OCI-LY7 (cell line): Measurements from ENCODE around the gene HOXC11. TPM values are rescaled to one million over a fixed set of nuclear protein-coding genes. Genes with fewer than 3 reads are reported as not detected.

ENCODE experiments used
- BruUV-seq: library from RNA; stranded (reverse); fragments of 400-500 nt; replicated peaks from 2 replicates; lab custom pipeline; 2021; lab: Mats Ljungman, UMichigan
- CTCF ChIA-PET: fragments of 300-600 bp; sonication (Branson Sonifier 250); formaldehyde crosslinking; loops from one replicate; lab custom pipeline; 2022; ENCODE audit warnings: antibody characterized with exemption; ENCODE audit not compliant: unreplicated experiment; lab: Charles Lee
- POLR2A ChIA-PET: fragments of 300-600 bp; sonication (Branson Sonifier 250); formaldehyde crosslinking; loops from one replicate; lab custom pipeline; 2022; ENCODE audit warnings: antibody characterized with exemption; lab: Charles Lee
- DNase-seq: peaks from one replicate; pipeline ENCODE4 v3.0.0-alpha.2; 2015; ENCODE audit warnings: low spot score
- H2AFZ ChIP-seq: fragments of 200-600 bp; sonication (generic), shearing (Covaris generic); 2 replicates; pipeline ENCODE4 v1.6.1; 2014; ENCODE audit warnings: mild to moderate bottlenecking, antibody characterized with exemption, low read length, moderate library complexity
- H3K27ac ChIP-seq: fragments of 200-600 bp; sonication (generic); 2 replicates; pipeline ENCODE4 v1.5.1; 2014; ENCODE audit warnings: mixed run types, low read depth, mild to moderate bottlenecking, moderate library complexity, low read length, inconsistent platforms; ENCODE audit not compliant: poor library complexity, severe bottlenecking
- H3K36me3 ChIP-seq: fragments of 200-600 bp; sonication (generic); 2 replicates; pipeline ENCODE4 v1.6.1; 2014; ENCODE audit warnings: mild to moderate bottlenecking, antibody characterized with exemption, low read length, moderate library complexity, mixed read lengths; ENCODE audit not compliant: insufficient read depth
- H3K4me1 ChIP-seq: fragments of 200-600 bp; sonication (generic); 2 replicates; pipeline ENCODE4 v1.5.1; 2014; ENCODE audit warnings: mild to moderate bottlenecking, low read length; ENCODE audit not compliant: insufficient read depth, poor library complexity, severe bottlenecking
- H3K4me2 ChIP-seq: fragments of 200-600 bp; sonication (generic); 2 replicates; pipeline ENCODE4 v1.6.1; 2014; ENCODE audit warnings: mild to moderate bottlenecking, low read length
- H3K4me3 ChIP-seq: fragments of 200-600 bp; sonication (generic); 2 replicates; pipeline ENCODE4 v1.5.1; 2014; ENCODE audit warnings: mild to moderate bottlenecking, low read depth, low read length; ENCODE audit not compliant: poor library complexity, severe bottlenecking
- H3K79me2 ChIP-seq: fragments of 200-600 bp; sonication (generic); 2 replicates; pipeline ENCODE4 v1.6.1; 2016; ENCODE audit warnings: low read depth, mild to moderate bottlenecking, low read length, moderate library complexity, mixed read lengths; ENCODE audit not compliant: insufficient read depth
- H3K9me2 ChIP-seq: fragments of 200-600 bp; sonication (generic); 2 replicates; pipeline ENCODE4 v1.6.1; 2016; ENCODE audit warnings: mild to moderate bottlenecking, low read length, mixed read lengths; ENCODE audit not compliant: insufficient read depth
- H3K9me3 ChIP-seq: fragments of 200-600 bp; sonication (generic); 2 replicates; pipeline ENCODE4 v1.6.1; 2014; ENCODE audit warnings: mild to moderate bottlenecking, mixed run types, low read length, mixed read lengths
- H4K20me1 ChIP-seq: fragments of 200-600 bp; sonication (generic); 2 replicates; pipeline ENCODE4 v1.6.1; 2014; ENCODE audit warnings: mild to moderate bottlenecking, antibody characterized with exemption, low read length, moderate library complexity, mixed read lengths; ENCODE audit not compliant: insufficient read depth
- EZH2phosphoT487 ChIP-seq: fragments of 200-600 bp; sonication (generic); IDR thresholded peaks from 2 replicates; pipeline ENCODE4 v1.6.1; 2018; ENCODE audit warnings: low read depth, borderline replicate concordance, mild to moderate bottlenecking, mixed run types, antibody characterized with exemption, low read length, moderate library complexity, mixed read lengths
- intact Hi-C: fragments of 100-400 bp; cut with micrococcal nuclease; formaldehyde crosslinking; loops from one replicate; pipeline ENCODE4 v1.10.0; 2022; ENCODE audit not compliant: unreplicated experiment
- total RNA-seq, 2 experiments: library from RNA; depleted of rRNA in 1 of 2; stranded (reverse); fragments of >200 nt in 1 of 2; shearing (Covaris generic) in 1 of 2; gene quantifications; 2 replicates each; pipeline ENCODE4 v1.2.3, GENCODE V29; 2014 to 2022
- TF ChIP-seq, protein P1 (sequence below): fragments of 200-600 bp; sonication (generic); conservative IDR thresholded peaks from 2 replicates; pipeline ENCODE4 v1.5.1; 2014; ENCODE audit warnings: mild to moderate bottlenecking, antibody characterized with exemption, low read length, moderate library complexity, mixed read lengths

The HOXC11 gene
- total RNA-seq, 2 experiments from 2014 or later: 1.4 to 2.7 TPM

DNA sequence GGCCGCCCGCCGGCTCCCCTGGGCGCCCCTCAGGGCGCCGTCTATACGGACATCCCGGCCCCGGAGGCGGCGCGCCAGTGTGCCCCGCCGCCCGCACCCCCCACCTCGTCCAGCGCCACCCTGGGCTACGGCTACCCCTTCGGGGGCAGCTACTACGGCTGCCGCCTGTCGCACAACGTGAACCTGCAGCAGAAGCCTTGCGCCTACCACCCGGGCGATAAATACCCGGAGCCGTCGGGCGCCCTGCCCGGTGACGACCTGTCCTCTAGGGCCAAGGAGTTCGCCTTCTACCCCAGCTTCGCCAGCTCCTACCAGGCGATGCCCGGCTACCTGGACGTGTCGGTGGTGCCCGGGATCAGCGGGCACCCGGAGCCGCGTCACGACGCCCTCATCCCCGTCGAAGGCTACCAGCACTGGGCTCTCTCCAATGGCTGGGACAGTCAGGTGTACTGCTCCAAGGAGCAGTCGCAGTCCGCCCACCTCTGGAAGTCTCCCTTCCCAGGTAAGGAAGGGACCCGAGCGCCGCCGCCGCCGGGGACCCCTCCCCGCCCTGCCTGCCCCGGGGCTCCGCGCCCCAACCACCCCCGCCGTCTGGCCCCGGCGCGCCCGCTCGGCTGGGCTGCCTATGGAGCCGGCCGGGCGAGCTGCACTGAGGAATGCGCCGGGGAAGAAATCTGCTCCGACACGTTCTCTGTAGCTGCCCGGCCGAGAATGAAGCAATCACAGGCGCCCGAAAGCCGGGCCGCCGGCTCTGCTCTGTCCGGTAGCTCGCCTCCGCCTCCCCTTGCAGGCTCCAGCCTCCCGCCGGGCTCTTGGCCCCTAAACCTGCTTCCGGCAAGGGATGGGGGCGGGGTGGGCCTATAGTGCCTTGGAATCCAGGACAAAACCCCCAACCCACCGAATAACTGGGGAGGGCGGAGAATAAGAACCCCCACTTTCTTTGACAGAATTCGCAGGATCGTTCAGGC lies 33.5 kb upstream of the HOXC11 start:
- ChIA-PET CTCF (no interaction called here), POLR2A (no interaction called here)
- Histone ChIP-seq H3K4me3 (no peak overlapping the region), H3K4me1 (no peaks in the 10 kb centered on the region), H4K20me1 (no peaks in the 10 kb centered on the region), H3K4me2 (no peak overlapping the region), H3K36me3 (no peaks in the 10 kb centered on the region), H3K9me3 (no peaks in the 10 kb centered on the region), H3K9me2 (no peaks in the 10 kb centered on the region), H3K27ac (no peak overlapping the region), H2AFZ (no peak overlapping the region), H3K79me2 (no peaks in the 10 kb centered on the region)
- BruUV-seq: no TSS peak
- TF ChIP-seq EZH2phosphoT487: no peak
- TF ChIP-seq, protein P1, sequence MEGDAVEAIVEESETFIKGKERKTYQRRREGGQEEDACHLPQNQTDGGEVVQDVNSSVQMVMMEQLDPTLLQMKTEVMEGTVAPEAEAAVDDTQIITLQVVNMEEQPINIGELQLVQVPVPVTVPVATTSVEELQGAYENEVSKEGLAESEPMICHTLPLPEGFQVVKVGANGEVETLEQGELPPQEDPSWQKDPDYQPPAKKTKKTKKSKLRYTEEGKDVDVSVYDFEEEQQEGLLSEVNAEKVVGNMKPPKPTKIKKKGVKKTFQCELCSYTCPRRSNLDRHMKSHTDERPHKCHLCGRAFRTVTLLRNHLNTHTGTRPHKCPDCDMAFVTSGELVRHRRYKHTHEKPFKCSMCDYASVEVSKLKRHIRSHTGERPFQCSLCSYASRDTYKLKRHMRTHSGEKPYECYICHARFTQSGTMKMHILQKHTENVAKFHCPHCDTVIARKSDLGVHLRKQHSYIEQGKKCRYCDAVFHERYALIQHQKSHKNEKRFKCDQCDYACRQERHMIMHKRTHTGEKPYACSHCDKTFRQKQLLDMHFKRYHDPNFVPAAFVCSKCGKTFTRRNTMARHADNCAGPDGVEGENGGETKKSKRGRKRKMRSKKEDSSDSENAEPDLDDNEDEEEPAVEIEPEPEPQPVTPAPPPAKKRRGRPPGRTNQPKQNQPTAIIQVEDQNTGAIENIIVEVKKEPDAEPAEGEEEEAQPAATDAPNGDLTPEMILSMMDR: no peak
- no peak for DNase-seq
- intact Hi-C loops: no loop called here

DNA sequence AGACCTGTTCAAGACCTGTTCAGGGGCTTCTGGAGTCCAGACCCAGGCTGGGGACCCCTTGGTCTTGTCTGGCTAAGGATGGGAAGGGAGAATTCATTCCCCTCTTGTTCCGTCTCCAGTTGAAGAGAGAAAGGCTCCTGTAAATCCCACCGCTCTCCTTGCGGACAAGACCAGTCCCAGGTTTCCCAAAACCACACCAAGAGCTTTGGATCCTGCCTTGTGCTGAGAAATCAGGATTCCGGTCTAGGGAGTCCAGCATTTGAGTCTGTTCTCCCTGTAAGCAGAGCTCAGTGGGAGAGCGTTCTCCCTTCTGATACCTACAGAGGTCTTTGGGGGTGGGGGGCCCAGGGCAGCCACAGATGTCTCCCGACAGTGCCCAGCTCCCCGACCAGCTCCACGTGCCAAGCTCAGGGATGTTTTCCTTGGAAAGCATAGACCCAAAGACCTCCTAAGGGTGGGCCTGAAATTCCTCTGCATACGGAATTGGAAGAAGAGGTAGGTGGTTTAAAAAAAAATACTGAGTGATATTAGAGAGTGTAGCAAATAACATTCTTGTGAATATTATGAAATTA lies 32.4 kb upstream of the HOXC11 start:
- intact Hi-C loops: no loop called here
- Histone ChIP-seq H2AFZ (no peak overlapping the region), H3K27ac (no peak overlapping the region), H3K36me3 (no peaks in the 10 kb centered on the region), H3K4me2 (no peak overlapping the region), H3K4me1 (no peaks in the 10 kb centered on the region), H3K9me2 (no peaks in the 10 kb centered on the region), H4K20me1 (no peaks in the 10 kb centered on the region), H3K9me3 (no peaks in the 10 kb centered on the region), H3K4me3 (no peak overlapping the region), H3K79me2 (no peaks in the 10 kb centered on the region)
- POLR2A ChIA-PET: no interaction called here
- TF ChIP-seq EZH2phosphoT487: no peak
- TF ChIP-seq, protein P1: no peak
- no TSS peak for BruUV-seq
- DNase-seq: no peak
- CTCF ChIA-PET: no interaction called here

DNA sequence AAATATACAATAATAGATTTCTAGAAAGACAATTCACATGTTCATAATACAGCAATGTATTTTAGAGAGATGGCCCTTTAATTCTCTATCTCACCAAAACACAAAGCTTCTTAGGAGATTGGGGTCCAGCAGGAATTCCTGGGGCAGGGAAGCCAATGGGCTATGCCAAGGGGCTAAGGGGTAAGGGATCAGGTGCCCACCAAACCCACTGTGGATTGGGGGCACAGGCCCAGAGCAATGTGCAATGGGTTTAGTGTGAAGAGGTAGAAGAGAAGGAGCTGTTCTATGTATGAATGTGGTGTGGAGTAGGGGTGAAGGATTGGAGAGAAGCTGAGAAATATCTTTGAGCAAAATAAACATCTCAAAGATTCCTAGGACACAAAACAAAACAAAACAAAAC lies 31.7 kb upstream of the HOXC11 start:
- no peaks in the 10 kb centered on the region for H4K20me1 ChIP-seq
- no peak overlapping the region for H2AFZ ChIP-seq
- H3K36me3 ChIP-seq: no peaks in the 10 kb centered on the region
- H3K9me3 ChIP-seq: no peaks in the 10 kb centered on the region
- intact Hi-C loops: no loop called here
- no peak for TF ChIP-seq EZH2phosphoT487
- TF ChIP-seq, protein P1: no peak
- H3K79me2 ChIP-seq: no peaks in the 10 kb centered on the region
- H3K4me2 ChIP-seq: no peak overlapping the region
- H3K4me1 ChIP-seq: no peaks in the 10 kb centered on the region
- no peak overlapping the region for H3K4me3 ChIP-seq
- BruUV-seq: no TSS peak
- DNase-seq: no peak
- no peaks in the 10 kb centered on the region for H3K9me2 ChIP-seq
- H3K27ac ChIP-seq: no peak overlapping the region
- POLR2A ChIA-PET: no interaction called here
- CTCF ChIA-PET: no interaction called here
